T-helper 1 cell treated with Interleukin-12 subunit alpha and Interleukin-12 subunit beta and Interleukin-4 antibody, amounts not matched to agents 30 ng/mL and 1 ng/mL, for 36 hours (primary cell): Measurements from ENCODE around the gene CA9. TPM values are rescaled to one million over a fixed set of nuclear protein-coding genes. Genes with fewer than 3 reads are reported as not detected.
"Not testable (repeated sequence)": the region's sequence is repeated elsewhere in the genome, so short reads cannot be mapped to it uniquely, and the experiment has no call there.

Source experiments
- intact Hi-C: fragments of 100-400 bp; cut with micrococcal nuclease; formaldehyde crosslinking; loops from one replicate; pipeline ENCODE4 v1.15.1; 2024
- total RNA-seq: library from RNA; stranded (reverse); gene quantifications from 2 replicates; pipeline ENCODE4 v1.2.3, GENCODE V29; 2022

CA9 gene
- total RNA-seq = 0.15 TPM in 1 of 2 replicates, not detected in the other

DNA sequence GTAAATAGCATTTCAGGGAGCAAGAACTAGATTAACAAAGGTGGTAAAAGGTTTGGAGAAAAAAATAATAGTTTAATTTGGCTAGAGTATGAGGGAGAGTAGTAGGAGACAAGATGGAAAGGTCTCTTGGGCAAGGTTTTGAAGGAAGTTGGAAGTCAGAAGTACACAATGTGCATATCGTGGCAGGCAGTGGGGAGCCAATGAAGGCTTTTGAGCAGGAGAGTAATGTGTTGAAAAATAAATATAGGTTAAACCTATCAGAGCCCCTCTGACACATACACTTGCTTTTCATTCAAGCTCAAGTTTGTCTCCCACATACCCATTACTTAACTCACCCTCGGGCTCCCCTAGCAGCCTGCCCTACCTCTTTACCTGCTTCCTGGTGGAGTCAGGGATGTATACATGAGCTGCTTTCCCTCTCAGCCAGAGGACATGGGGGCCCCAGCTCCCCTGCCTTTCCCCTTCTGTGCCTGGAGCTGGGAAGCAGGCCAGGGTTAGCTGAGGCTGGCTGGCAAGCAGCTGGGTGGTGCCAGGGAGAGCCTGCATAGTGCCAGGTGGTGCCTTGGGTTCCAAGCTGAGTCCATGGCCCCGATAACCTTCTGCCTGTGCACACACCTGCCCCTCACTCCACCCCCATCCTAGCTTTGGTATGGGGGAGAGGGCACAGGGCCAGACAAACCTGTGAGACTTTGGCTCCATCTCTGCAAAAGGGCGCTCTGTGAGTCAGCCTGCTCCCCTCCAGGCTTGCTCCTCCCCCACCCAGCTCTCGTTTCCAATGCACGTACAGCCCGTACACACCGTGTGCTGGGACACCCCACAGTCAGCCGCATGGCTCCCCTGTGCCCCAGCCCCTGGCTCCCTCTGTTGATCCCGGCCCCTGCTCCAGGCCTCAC, at the start of gene CA9:
CA9 (plus strand) TSS at position 797 of the 893 bp plus-strand sequence; CDS start at position 829, 32 bp downstream.
- intact Hi-C loops = no loop called here

DNA sequence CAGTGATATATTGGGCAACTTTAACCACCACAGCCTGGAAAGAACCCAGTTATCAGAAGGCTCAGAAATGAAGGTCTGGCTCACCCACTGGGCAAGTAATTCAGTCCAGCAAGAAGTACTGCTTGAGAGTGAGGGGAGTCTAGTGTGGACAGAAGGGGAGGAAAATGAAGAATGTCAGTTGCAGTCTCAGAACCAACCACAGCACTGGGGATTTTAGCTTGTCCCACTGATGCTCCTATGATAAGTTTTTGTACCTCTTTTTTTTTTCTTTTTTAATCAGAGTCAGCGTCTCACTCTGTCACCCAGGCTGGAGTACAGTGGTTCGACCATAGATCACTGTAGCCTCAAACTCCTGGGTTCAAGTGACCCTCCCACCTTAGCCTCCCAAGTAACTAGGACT, 46.2 kb upstream of the CA9 start:
- intact Hi-C loops = no loop called here

DNA sequence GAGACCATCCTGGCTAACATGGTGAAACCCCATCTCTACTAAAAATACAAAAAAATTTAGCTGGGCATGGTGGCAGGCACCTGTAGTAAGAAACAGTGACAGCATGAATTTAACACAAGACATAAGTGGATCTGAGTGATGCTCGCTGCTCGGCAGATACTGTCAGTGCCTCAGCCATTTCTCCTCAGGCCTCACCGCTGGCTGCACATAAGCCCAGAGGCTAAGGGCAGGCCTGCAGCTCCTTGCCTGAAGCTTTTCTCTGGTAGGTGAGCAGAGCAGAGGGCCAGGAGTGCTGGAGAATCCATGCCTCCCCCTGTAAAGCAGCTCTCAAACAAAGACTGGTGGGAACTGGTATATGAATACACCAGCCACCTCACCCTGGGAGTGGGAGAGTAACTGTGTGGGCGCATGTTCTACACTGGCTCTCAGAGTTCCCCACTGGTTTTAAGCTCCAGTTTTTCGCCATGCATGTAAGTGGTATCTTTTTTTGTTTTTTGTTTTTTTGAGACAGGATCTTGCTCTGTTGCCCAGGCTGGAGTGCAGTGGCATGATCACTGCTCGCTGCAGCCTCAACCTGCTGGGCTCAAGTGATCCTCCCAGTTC, 45.2 kb upstream of the CA9 start:
- intact Hi-C loops = no loop called here

DNA sequence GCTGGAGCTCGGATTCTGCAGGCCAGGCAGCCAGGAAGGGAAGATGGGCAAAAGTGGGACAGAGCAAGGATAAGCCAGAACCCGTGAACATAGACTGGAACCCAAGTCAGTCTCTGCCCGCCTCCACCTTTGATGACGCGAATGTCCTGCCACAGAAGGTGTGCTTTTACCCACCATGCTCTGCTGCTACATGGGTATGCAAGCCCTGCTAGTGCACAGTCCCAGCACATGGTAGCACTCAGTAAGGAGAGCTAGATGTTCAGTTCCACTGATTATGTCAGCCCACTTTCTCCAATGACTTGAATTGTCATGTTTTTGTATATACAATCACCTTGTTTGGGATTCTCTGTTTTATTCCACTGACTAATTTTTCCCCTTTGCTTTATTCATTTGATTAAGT, 44.1 kb upstream of the CA9 start:
- intact Hi-C loops = no loop called here

DNA sequence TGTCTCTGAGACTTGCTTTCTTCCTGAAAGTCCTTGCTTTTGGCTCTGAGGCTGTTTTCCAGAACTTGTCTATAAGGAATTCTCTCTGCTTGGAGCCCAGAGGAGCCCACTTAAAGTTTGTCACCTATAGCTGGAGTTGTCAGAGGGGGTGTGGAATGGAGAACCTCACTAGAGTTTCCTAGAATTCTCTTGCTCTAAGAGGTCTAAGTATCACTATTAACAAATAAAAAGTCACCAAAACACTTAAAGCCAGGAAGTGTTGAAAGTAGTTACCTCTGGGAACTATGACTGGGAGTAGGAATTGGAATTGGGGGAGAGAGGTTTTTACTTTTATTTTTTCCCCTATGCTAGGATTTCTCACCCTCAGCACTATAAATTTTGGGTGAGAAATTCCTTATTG, 38.0 kb upstream of the CA9 start:
- intact Hi-C loops = no loop called here

DNA sequence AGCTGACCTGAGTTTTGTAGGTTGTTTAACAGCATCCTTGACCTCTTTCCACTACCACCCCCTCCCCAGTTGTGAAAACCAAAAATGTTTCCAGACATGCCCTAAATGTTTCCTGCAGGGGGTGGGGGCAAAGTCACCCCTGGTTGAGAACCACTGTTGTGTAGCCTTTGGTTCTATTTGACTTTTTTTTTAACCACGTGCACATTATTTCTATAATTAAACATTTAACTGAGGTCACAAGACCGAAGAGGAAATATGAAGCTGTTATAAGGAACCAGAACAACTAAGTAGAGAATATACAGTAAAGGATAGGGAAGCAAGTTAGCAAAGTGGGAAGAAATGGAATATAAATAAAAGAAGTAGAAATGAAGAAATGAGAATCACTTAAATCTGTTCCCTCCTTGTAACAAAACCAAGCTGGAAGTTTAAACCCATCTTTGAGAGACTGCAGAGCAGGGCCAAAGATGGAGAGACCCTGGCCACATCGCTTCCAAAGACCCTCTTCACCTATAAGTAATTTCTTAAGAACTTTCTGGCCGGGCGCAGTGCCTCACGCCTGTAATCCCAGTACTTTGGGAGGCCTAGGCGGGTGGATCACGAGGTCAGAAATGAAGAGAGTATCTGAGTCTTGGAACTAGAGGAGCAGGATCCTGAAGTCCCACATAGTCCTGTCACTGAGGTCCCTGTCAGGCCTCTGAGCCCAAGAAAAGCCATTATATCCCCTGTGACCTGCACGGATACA, 37.4 kb upstream of the CA9 start:
- intact Hi-C loops = no loop called here

DNA sequence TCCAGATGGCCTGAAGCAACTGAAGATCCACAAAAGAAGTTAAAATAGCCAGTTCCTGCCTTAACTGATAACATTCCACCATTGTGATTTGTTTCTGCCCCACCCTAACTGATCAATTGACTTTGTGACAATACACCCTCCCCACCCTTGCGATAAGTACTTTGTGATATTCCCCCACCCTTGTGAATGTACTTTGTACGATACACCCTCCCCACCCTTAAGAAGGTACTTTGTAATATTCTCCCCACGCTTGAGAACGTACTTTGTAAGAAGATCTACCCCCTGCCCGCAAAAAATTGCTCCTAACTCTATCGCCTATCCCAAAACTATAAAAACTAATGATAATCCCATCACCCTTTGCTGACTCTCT, 36.9 kb upstream of the CA9 start:
- intact Hi-C loops = not testable (repeated sequence)

DNA sequence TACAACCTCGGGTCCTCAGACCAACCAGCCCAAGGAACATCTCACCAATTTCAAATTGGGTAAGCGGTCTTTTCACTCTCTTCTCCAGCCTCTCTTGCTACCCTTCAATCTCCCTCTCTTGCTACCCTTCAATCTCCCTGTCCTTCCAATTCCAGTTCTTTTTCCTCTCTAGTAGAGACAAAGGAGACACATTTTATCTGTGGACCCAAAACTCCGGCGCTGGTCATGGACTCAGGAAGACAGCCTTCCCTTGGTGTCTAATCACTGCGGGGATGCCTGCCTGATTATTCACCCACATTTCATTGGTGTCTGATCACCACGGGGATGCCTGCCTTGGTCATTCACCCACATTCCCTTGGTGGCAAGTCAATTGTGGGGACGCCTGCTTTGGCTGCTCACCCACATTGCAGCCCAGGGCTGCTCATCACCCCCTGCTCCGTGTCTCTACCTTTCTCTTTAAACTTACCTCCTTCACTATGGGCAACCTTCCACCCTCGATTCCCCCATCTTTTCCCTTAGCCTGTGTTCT, 36.2 kb upstream of the CA9 start:
- intact Hi-C loops = not testable (repeated sequence)

DNA sequence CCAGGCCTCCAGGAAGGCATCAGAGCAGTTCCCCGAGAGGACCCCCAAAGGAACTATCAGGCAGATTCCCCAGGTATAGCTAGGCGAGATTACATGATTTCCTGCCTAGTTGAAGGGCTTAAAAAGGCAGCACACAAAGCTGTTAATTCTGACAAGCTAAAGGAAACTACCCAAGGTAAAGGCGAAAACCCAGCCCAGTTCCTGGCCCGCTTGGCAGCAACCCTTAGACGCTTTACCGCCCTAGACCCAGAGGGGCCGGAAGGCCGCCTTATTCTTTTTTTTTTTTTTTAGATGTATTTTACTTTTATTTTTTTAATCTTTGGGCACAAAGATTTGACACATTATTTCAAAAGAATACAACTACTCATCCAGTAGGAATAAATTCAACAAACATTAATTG, 35.0 kb upstream of the CA9 start:
- intact Hi-C loops = loop anchor here (1.0 kb wide), 1 partner anchor 9 kb away; no protein-coding TSS in a partner anchor

DNA sequence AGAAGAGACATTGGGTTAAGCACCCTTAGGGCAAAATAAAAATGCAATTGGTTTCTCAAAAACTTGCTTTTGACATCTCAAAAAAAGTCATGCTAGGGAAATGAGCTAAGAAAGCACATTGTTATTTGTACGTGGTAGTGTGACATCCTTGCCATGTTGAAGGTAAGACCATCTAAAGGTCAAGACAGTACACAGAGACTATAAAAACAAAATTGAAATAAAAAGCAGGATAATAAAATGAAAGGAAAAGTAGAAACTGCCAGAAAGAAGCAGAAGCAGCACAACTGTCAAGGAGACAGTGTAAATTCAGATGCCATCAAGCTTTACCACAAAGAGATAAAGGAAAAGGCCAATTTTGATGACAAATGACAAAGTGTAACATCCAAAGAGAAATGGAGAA, 34.5 kb upstream of the CA9 start:
- intact Hi-C loops = loop anchor here (1.0 kb wide), 1 partner anchor 8 kb away; no protein-coding TSS in a partner anchor

DNA sequence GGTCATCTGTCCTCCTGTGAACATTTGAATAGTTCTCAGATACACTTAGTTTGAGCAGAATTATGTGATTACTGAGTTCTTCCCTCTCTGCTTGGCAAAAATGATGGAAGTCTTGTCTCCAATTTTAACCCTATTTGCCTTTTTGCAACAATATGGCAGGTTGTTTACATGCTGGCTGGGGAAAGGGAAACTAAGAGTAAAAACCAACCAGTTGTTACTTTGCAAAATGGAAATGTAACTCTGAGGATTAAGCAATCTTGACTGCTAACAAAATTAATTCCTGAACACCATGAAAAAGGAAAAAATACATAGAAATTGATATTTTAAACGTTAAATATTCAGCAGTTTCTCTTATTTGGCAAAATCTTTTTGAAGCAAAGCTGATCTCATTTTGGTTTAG, 34.1 kb upstream of the CA9 start:
- intact Hi-C loops = loop anchor here (1.0 kb wide), 1 partner anchor 8 kb away; no protein-coding TSS in a partner anchor

DNA sequence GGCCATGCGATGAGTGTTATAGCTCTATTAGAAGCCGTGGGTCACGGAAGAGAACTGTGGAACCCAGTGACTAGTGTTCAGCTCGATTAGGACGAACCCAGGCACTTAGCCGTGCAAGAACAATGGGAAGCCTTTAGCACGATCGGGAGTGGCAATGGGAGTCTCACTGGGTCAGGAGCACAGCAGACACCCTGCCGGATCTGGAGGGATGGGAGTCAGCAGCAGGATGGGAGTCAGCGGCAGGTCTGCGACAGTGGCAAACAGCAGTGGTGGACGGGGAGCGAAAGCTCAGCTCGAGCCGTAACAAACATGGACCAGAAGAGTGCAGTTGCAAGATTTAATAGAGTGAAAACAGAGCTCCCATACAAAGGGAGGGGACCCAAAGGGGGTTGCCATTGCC, 33.3 kb upstream of the CA9 start:
- intact Hi-C loops = not testable (repeated sequence)

DNA sequence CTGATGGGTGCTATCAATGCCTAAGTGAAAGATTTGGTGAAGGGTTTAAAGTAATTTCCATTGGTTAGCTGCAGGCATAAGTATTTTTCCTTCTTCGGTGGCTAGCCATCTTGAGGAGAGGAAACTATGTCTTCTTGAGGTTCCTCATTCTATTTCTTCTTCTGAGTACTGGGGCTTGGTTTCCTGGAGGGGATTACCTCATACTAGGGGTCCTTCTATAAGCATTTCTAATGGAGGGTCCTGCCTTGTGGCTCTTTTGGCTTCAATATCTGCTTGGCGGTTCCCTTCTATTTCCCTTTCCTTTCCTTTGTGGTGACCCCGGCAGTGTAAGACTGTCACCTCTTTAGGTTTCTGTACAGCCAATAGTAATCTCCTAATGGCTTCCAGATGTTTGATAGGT, 32.2 kb upstream of the CA9 start:
- intact Hi-C loops = not testable (repeated sequence)

DNA sequence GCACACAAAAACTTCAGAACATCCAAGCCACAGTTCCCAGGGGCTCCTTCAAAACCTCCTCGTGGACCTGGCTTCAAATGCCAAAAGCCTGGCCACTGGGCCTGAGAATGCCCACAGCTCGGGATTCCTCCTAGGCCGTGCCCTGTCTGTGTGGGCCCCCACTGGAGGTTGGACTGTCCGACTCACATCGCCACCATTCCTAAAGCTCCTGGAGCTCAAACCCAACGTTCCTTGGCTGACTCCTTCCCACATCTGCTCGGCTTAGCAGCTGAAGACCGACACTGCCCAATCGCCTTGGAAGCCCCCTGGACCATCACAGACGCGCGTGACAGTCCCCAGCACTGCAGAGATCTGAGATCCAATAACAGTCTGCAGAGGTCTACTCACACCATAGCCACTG, 30.7 kb upstream of the CA9 start:
- intact Hi-C loops = no loop called here

DNA sequence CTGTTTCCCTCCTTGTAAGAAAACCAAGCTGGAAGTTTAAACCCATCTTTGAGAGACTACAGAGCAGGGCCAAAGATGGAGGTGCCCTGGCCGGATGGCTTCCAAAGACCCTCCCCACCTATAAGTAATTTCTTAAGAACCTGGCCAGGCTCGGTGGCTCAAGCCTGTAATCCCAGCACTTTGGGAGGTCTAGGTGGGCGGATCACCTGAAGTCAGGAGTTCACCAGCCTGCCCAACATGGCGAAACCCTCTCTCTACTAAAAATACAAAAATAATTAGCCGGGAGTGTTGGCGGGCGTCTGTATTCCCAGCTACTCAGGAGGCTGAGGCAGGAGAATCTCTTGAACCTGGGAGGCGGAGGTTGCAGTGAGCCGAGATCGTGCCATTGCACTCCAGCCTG, 28.0 kb upstream of the CA9 start:
- intact Hi-C loops = loop anchor here (1.0 to 5.0 kb wide), 10 partner anchors 19 to 1317 kb away; partner anchors contain the start of genes ARHGEF39, CLTA, CREB3 and GBA2

DNA sequence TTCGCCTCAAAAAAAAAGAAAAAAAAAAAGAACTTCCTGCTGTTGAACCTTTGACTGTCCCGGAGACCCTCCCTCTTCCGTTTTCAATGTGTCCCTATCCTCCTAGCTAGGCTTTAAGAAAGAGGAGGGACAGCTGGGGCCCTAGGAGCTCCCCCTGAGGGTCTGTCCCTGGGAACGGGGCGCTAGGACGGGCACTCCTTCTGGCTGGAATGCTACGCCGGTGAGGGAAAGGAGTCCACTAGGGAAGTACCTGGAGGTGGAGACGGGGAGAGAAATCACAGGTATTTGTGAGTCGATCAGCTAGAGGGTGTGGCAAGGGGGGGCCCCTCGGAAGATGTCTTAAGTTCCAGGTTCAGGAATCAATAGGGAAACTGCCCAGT, 27.6 kb upstream of the CA9 start:
- intact Hi-C loops = loop anchor here (1.0 to 5.0 kb wide), 10 partner anchors 19 to 1317 kb away; partner anchors contain the start of genes ARHGEF39, CLTA, CREB3 and GBA2

DNA sequence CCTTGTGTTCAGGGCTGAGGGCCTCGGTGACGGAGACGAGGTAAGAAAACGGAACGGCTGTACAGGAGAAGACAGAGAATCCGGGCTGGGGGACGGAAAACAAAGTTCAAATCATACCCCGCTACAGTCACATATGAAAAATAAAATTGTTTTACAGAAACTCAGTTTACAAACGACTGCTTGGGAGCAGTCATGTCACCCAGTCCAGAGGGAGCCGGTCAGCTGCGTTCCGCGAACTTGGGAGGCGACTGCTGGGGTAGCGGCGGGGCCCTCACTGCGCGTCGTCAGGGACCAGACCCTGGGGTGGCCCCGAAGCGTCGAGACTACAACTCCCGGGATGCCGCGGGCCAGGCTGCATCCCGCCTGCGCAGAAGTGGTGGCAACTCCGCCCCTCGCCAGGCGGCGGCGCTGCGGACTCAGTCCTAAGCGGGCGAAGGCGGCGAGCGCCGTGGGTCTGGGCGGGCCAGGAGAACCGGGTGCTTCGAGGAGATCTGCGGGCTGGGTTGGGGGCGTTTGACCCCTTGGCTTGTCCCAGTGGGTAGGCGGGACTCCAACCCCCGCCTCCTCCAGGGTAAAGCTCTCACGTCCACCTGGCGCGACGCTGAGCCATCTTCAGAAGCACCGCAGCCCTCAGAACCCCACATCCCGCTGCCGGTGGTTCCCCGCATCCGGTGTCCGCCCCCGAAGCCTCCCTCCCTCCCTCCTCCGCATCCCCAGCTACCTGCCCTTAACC, 27.0 kb upstream of the CA9 start:
- intact Hi-C loops = loop anchor here (1.0 to 5.0 kb wide), 13 partner anchors 7 to 1318 kb away; partner anchors contain the start of genes ARHGEF39, CLTA, CREB3 and GBA2

DNA sequence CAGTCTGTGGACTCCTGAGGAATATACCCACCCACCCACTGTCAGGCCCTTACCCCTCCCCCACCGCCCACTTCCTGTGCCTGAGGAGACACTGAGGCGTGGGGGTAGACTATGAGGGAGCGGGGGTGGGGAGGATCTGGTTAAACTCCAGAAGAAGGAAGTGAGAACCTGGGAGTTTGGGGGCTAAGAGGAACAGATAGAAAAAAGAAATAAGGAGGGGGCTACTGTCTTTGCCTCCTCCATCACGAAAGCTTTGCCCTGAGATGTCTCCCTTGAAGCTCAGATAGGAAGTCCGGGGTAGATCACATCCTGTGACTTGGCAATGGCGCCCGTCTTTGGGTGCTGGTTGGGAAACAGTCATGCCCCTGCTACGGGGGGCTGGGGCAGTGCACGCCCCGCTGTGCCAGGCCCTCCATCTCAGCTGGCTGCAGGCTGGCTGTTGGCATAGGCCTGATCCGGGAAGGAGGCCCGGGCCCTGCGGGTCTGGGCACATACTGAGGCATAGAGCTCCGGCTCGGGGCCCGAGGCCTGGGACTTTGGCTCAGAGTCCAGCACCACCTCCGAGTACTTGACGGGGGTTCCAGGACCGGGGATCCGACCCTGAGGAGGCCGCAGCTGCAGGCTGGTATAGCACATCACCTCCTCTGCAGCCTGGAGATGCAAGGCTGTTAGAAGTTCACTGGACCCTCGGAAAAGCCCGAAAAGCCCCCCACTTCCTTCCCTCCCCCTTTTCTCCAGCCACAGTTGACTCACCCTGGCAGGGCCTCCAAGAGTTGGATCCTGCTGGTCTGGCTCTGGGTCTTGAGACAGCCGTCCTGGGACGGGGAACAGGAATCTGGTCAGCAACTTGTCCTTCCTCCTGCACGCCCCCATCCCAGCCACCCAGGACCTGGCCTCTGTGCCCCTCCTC, 24.0 kb upstream of the CA9 start:
- intact Hi-C loops = loop anchor here (1.0 to 10.0 kb wide), 5 partner anchors 163 to 1025 kb away; partner anchors contain the start of genes ARID3C, CLTA, DCTN3 and GNE
